WTC11 (cell line): Measurements from ENCODE around the gene HMGB1. TPM values are rescaled to one million over a fixed set of nuclear protein-coding genes. Genes with fewer than 3 reads are reported as not detected.

Experiments used
- ATF1 ChIP-seq: sonication (generic); formaldehyde crosslinking; IDR thresholded peaks from 2 replicates; pipeline ENCODE4 v1.8.1; 2023; ENCODE audit warnings: mild to moderate bottlenecking, moderate library complexity, missing genetic modification reagents
- ELF4 ChIP-seq: sonication (generic); formaldehyde crosslinking; IDR thresholded peaks from 2 replicates; pipeline ENCODE4 v1.8.1; 2022; ENCODE audit warnings: low read depth, mild to moderate bottlenecking, moderate library complexity, missing genetic modification reagents
- FOXK1 ChIP-seq: sonication (generic); formaldehyde crosslinking; IDR thresholded peaks from 2 replicates; pipeline ENCODE4 v1.8.0; 2022; ENCODE audit warnings: mild to moderate bottlenecking, moderate library complexity, missing genetic modification reagents
- FOXP1 ChIP-seq: sonication (generic); formaldehyde crosslinking; IDR thresholded peaks from 2 replicates; pipeline ENCODE4 v1.8.0; 2022; ENCODE audit warnings: missing genetic modification reagents, mild to moderate bottlenecking, moderate library complexity, borderline replicate concordance
- JAZF1 ChIP-seq: fragments of 250-450 bp; sonication (Bioruptor Pico); IDR thresholded peaks from 2 replicates; pipeline ENCODE4 v1.9.0; 2021; ENCODE audit warnings: moderate library complexity, mild to moderate bottlenecking, inconsistent platforms
- NFATC4 ChIP-seq: fragments of 250-450 bp; sonication (Bioruptor Pico); IDR thresholded peaks from 2 replicates; pipeline ENCODE4 v1.9.0; 2021; ENCODE audit warnings: mild to moderate bottlenecking
- NR3C1 ChIP-seq: sonication (generic); formaldehyde crosslinking; conservative IDR thresholded peaks from 2 replicates; pipeline ENCODE4 v1.8.1; 2023; ENCODE audit warnings: low read depth, mild to moderate bottlenecking, missing genetic modification reagents
- OVOL2 ChIP-seq: fragments of 250-450 bp; sonication (Bioruptor Pico); IDR thresholded peaks from 2 replicates; pipeline ENCODE4 v1.9.0; 2021; ENCODE audit warnings: mild to moderate bottlenecking, borderline replicate concordance
- TEAD1 ChIP-seq: sonication (generic); formaldehyde crosslinking; IDR thresholded peaks from 2 replicates; pipeline ENCODE4 v1.8.0; 2022; ENCODE audit warnings: mild to moderate bottlenecking, missing genetic modification reagents
- TEAD4 ChIP-seq: sonication (generic); formaldehyde crosslinking; IDR thresholded peaks from 2 replicates; pipeline ENCODE4 v1.8.0; 2022; ENCODE audit warnings: mild to moderate bottlenecking, missing genetic modification reagents
- ZNF219 ChIP-seq: sonication (generic); formaldehyde crosslinking; IDR thresholded peaks from 2 replicates; pipeline ENCODE4 v1.8.0; 2023; ENCODE audit warnings: missing genetic modification reagents, mild to moderate bottlenecking, borderline replicate concordance
- total RNA-seq: library from RNA; stranded (reverse); gene quantifications from 3 replicates; pipeline ENCODE4 v1.2.3, GENCODE V29; 2021
- TF ChIP-seq, protein P1 (sequence below): sonication (generic); formaldehyde crosslinking; IDR thresholded peaks from 2 replicates; pipeline ENCODE4 v1.8.1; 2022; ENCODE audit warnings: mild to moderate bottlenecking, missing genetic modification reagents, moderate library complexity, borderline replicate concordance
- TF ChIP-seq, protein P2 (sequence below): sonication (generic); formaldehyde crosslinking; IDR thresholded peaks from 2 replicates; pipeline ENCODE4 v1.8.0; 2022; ENCODE audit warnings: mild to moderate bottlenecking, missing genetic modification reagents
- TF ChIP-seq, protein P3 (sequence below): sonication (generic); formaldehyde crosslinking; IDR thresholded peaks from 2 replicates; pipeline ENCODE4 v1.8.1; 2022; ENCODE audit warnings: low read depth, missing genetic modification reagents, borderline replicate concordance
- TF ChIP-seq, protein P4 (sequence below): sonication (generic); formaldehyde crosslinking; IDR thresholded peaks from 2 replicates; pipeline ENCODE4 v1.8.1; 2022; ENCODE audit warnings: missing genetic modification reagents, borderline replicate concordance
- TF ChIP-seq, protein P5 (sequence below): sonication (generic); formaldehyde crosslinking; IDR thresholded peaks from 2 replicates; pipeline ENCODE4 v1.8.0; 2022; ENCODE audit warnings: mild to moderate bottlenecking, missing genetic modification reagents
- TF ChIP-seq, protein P6 (sequence below): sonication (generic); formaldehyde crosslinking; IDR thresholded peaks from 2 replicates; pipeline ENCODE4 v1.8.1; 2022; ENCODE audit warnings: low read depth, mild to moderate bottlenecking, moderate library complexity, missing genetic modification reagents, borderline replicate concordance
- TF ChIP-seq, protein P7 (sequence below): sonication (generic); formaldehyde crosslinking; IDR thresholded peaks from 2 replicates; pipeline ENCODE4 v1.8.1; 2023; ENCODE audit warnings: mild to moderate bottlenecking, missing genetic modification reagents, moderate library complexity
- TF ChIP-seq, protein P8 (sequence below): sonication (generic); formaldehyde crosslinking; IDR thresholded peaks from 2 replicates; pipeline ENCODE4 v1.8.0; 2023; ENCODE audit warnings: missing genetic modification reagents, mild to moderate bottlenecking, borderline replicate concordance
- TF ChIP-seq, protein P9 (sequence below): sonication (generic); formaldehyde crosslinking; IDR thresholded peaks from 2 replicates; pipeline ENCODE4 v1.8.0; 2022; ENCODE audit warnings: missing genetic modification reagents

The HMGB1 gene
- total RNA-seq, 1 experiment from 2014 or later = 640 TPM

DNA sequence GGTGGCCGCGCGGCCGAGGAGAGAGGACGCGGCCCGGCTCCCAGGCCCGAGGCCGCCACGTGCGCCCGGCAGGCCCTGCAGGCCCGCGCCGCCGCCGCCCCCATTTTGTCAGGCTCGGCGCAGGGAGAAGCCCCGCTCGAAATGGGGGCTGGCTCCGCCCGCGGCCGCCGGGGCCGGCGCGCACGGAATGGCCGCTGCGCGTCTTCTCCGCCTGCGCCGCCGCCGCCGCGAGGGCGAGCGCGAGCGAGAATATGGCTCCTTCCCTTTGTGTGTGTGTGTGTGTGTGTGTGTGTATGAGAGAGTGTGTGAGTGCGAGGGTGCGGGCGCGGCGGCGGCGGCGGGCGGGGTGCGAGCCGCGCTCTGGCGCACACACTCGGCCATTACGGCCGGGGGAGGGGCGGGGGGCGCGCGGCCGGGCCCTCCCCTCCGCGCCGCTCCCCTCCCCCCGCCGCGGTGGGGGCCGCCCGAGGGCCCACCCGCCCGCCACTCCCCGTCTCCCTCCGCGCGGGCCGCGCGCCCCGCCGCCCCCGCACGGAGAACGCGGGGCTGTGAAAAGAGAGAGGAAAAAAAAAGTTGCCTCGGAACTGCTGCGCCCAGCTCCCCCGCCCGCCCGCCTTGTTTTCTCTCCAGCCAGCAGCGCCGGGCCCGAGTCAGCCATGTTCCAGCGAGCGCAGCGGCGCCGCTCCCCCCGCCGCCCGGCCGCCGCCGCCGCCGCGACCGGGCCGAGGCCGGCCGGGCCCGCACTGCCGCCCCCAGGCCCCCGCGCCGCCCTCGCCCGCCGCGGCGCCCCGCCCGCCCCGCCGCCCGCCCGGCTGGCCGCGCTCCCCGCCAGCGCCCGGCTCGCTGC lies 1.0 kb downstream of the HMGB1 start (continued):
- TF ChIP-seq, protein P1, sequence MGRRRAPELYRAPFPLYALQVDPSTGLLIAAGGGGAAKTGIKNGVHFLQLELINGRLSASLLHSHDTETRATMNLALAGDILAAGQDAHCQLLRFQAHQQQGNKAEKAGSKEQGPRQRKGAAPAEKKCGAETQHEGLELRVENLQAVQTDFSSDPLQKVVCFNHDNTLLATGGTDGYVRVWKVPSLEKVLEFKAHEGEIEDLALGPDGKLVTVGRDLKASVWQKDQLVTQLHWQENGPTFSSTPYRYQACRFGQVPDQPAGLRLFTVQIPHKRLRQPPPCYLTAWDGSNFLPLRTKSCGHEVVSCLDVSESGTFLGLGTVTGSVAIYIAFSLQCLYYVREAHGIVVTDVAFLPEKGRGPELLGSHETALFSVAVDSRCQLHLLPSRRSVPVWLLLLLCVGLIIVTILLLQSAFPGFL (CRISPR knock-in tag) = no peak
- TF ChIP-seq FOXP1 (CRISPR knock-in tag) (no peak), JAZF1 (CRISPR knock-in tag) (no peak), ZNF219 (CRISPR knock-in tag) (no peak), FOXK1 (CRISPR knock-in tag) (0 out of 2 replicates have a peak, but pooled peaks have one; percentile 16), ELF4 (CRISPR knock-in tag) (no peak), TEAD4 (no peak), ATF1 (CRISPR knock-in tag) (no peak), TEAD1 (CRISPR knock-in tag) (peak; percentile 50; the same call in 1 of the 2 replicates), NR3C1 (CRISPR knock-in tag) (no peak), NFATC4 (CRISPR knock-in tag) (no peak), OVOL2 (no peak)
- TF ChIP-seq, protein P2, sequence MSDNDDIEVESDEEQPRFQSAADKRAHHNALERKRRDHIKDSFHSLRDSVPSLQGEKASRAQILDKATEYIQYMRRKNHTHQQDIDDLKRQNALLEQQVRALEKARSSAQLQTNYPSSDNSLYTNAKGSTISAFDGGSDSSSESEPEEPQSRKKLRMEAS (CRISPR knock-in tag) = peak; percentile 25; the same call in 1 of the 2 replicates
- TF ChIP-seq, protein P3, sequence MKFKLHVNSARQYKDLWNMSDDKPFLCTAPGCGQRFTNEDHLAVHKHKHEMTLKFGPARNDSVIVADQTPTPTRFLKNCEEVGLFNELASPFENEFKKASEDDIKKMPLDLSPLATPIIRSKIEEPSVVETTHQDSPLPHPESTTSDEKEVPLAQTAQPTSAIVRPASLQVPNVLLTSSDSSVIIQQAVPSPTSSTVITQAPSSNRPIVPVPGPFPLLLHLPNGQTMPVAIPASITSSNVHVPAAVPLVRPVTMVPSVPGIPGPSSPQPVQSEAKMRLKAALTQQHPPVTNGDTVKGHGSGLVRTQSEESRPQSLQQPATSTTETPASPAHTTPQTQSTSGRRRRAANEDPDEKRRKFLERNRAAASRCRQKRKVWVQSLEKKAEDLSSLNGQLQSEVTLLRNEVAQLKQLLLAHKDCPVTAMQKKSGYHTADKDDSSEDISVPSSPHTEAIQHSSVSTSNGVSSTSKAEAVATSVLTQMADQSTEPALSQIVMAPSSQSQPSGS (CRISPR knock-in tag) = no peak
- TF ChIP-seq, protein P4, sequence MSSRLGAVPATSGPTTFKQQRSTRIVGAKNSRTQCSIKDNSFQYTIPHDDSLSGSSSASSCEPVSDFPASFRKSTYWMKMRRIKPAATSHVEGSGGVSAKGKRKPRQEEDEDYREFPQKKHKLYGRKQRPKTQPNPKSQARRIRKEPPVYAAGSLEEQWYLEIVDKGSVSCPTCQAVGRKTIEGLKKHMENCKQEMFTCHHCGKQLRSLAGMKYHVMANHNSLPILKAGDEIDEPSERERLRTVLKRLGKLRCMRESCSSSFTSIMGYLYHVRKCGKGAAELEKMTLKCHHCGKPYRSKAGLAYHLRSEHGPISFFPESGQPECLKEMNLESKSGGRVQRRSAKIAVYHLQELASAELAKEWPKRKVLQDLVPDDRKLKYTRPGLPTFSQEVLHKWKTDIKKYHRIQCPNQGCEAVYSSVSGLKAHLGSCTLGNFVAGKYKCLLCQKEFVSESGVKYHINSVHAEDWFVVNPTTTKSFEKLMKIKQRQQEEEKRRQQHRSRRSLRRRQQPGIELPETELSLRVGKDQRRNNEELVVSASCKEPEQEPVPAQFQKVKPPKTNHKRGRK = no peak
- TF ChIP-seq, protein P5, sequence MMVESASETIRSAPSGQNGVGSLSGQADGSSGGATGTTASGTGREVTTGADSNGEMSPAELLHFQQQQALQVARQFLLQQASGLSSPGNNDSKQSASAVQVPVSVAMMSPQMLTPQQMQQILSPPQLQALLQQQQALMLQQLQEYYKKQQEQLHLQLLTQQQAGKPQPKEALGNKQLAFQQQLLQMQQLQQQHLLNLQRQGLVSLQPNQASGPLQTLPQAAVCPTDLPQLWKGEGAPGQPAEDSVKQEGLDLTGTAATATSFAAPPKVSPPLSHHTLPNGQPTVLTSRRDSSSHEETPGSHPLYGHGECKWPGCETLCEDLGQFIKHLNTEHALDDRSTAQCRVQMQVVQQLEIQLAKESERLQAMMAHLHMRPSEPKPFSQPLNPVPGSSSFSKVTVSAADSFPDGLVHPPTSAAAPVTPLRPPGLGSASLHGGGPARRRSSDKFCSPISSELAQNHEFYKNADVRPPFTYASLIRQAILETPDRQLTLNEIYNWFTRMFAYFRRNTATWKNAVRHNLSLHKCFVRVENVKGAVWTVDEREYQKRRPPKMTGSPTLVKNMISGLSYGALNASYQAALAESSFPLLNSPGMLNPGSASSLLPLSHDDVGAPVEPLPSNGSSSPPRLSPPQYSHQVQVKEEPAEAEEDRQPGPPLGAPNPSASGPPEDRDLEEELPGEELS (CRISPR knock-in tag) = 0 out of 2 replicates have a peak, but pooled peaks have one; percentile 15
- TF ChIP-seq, protein P6, sequence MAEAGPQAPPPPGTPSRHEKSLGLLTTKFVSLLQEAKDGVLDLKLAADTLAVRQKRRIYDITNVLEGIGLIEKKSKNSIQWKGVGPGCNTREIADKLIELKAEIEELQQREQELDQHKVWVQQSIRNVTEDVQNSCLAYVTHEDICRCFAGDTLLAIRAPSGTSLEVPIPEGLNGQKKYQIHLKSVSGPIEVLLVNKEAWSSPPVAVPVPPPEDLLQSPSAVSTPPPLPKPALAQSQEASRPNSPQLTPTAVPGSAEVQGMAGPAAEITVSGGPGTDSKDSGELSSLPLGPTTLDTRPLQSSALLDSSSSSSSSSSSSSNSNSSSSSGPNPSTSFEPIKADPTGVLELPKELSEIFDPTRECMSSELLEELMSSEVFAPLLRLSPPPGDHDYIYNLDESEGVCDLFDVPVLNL (CRISPR knock-in tag) = no peak
- TF ChIP-seq, protein P7, sequence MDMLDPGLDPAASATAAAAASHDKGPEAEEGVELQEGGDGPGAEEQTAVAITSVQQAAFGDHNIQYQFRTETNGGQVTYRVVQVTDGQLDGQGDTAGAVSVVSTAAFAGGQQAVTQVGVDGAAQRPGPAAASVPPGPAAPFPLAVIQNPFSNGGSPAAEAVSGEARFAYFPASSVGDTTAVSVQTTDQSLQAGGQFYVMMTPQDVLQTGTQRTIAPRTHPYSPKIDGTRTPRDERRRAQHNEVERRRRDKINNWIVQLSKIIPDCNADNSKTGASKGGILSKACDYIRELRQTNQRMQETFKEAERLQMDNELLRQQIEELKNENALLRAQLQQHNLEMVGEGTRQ = no peak
- TF ChIP-seq, protein P8, sequence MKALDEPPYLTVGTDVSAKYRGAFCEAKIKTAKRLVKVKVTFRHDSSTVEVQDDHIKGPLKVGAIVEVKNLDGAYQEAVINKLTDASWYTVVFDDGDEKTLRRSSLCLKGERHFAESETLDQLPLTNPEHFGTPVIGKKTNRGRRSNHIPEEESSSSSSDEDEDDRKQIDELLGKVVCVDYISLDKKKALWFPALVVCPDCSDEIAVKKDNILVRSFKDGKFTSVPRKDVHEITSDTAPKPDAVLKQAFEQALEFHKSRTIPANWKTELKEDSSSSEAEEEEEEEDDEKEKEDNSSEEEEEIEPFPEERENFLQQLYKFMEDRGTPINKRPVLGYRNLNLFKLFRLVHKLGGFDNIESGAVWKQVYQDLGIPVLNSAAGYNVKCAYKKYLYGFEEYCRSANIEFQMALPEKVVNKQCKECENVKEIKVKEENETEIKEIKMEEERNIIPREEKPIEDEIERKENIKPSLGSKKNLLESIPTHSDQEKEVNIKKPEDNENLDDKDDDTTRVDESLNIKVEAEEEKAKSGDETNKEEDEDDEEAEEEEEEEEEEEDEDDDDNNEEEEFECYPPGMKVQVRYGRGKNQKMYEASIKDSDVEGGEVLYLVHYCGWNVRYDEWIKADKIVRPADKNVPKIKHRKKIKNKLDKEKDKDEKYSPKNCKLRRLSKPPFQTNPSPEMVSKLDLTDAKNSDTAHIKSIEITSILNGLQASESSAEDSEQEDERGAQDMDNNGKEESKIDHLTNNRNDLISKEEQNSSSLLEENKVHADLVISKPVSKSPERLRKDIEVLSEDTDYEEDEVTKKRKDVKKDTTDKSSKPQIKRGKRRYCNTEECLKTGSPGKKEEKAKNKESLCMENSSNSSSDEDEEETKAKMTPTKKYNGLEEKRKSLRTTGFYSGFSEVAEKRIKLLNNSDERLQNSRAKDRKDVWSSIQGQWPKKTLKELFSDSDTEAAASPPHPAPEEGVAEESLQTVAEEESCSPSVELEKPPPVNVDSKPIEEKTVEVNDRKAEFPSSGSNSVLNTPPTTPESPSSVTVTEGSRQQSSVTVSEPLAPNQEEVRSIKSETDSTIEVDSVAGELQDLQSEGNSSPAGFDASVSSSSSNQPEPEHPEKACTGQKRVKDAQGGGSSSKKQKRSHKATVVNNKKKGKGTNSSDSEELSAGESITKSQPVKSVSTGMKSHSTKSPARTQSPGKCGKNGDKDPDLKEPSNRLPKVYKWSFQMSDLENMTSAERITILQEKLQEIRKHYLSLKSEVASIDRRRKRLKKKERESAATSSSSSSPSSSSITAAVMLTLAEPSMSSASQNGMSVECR = 0 out of 2 replicates have a peak, but pooled peaks have one; percentile 43
- TF ChIP-seq, protein P9, sequence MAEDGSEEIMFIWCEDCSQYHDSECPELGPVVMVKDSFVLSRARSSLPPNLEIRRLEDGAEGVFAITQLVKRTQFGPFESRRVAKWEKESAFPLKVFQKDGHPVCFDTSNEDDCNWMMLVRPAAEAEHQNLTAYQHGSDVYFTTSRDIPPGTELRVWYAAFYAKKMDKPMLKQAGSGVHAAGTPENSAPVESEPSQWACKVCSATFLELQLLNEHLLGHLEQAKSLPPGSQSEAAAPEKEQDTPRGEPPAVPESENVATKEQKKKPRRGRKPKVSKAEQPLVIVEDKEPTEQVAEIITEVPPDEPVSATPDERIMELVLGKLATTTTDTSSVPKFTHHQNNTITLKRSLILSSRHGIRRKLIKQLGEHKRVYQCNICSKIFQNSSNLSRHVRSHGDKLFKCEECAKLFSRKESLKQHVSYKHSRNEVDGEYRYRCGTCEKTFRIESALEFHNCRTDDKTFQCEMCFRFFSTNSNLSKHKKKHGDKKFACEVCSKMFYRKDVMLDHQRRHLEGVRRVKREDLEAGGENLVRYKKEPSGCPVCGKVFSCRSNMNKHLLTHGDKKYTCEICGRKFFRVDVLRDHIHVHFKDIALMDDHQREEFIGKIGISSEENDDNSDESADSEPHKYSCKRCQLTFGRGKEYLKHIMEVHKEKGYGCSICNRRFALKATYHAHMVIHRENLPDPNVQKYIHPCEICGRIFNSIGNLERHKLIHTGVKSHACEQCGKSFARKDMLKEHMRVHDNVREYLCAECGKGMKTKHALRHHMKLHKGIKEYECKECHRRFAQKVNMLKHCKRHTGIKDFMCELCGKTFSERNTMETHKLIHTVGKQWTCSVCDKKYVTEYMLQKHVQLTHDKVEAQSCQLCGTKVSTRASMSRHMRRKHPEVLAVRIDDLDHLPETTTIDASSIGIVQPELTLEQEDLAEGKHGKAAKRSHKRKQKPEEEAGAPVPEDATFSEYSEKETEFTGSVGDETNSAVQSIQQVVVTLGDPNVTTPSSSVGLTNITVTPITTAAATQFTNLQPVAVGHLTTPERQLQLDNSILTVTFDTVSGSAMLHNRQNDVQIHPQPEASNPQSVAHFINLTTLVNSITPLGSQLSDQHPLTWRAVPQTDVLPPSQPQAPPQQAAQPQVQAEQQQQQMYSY = peak; percentile 57; the same call in 1 of the 2 replicates
